Fibroblast of skin of left quadriceps (primary cell): Measurements from ENCODE around the gene RNF175.
A peak's percentile ranks its signal among the peaks of the same experiment; 100 is the strongest.

Experiments
- DNase-seq, 2 experiments: peaks; one replicate each; pipeline ENCODE4 v3.0.0-alpha.2; 2013; ENCODE audit warnings: low read depth in 2 of 2

The RNF175 gene

GRCh38 chr4:153759407-153760316 is at the start of gene RNF175:
RNF175 (minus strand) TSS chr4:153760024; CDS start chr4:153759862, 162 bp downstream.
- no peak for DNase-seq

GRCh38 chr4:153809307-153809706 is 49.5 kb upstream of the RNF175 start:
- DNase-seq = no peak

- no peak for DNase-seq
These were observed 48.4 kb upstream of the RNF175 start for GRCh38 chr4:153808175-153808574.

- DNase-seq = no peak
These were observed 46.2 kb upstream of the RNF175 start for GRCh38 chr4:153806073-153806472.

- DNase-seq = no peak
These were observed 44.9 kb upstream of the RNF175 start for GRCh38 chr4:153804722-153805121.

- no peak for DNase-seq
These were observed 39.9 kb upstream of the RNF175 start for GRCh38 chr4:153799694-153800074.

GRCh38 chr4:153798901-153799693 is 39.3 kb upstream of the RNF175 start:
- peak; percentile 54 to 57 for DNase-seq

- DNase-seq = no peak
These were observed 38.6 kb upstream of the RNF175 start for GRCh38 chr4:153798420-153798819.

GRCh38 chr4:153794006-153794405 is 34.2 kb upstream of the RNF175 start:
- no peak for DNase-seq

- no peak for DNase-seq
These were observed 32.9 kb upstream of the RNF175 start for GRCh38 chr4:153792618-153793247.

- DNase-seq = no peak
These were observed 32.2 kb upstream of the RNF175 start for GRCh38 chr4:153791746-153792617.

GRCh38 chr4:153790962-153791551 is 31.2 kb upstream of the RNF175 start:
- DNase-seq = no peak

GRCh38 chr4:153790500-153790865 is 30.7 kb upstream of the RNF175 start:
- no peak for DNase-seq

GRCh38 chr4:153789741-153790499 is 30.1 kb upstream of the RNF175 start:
- no peak for DNase-seq

GRCh38 chr4:153788413-153789276 is 28.8 kb upstream of the RNF175 start, which contains the start of gene SFRP2:
SFRP2 (minus strand) TSS chr4:153789083; CDS start chr4:153788835, 248 bp downstream.
- no peak for DNase-seq

GRCh38 chr4:153788051-153788412 is 28.2 kb upstream of the RNF175 start:
- no peak for DNase-seq

- DNase-seq = no peak
These were observed 27.8 kb upstream of the RNF175 start for GRCh38 chr4:153787575-153787974.

GRCh38 chr4:153787061-153787560 is 27.3 kb upstream of the RNF175 start:
- no peak for DNase-seq
